Activated CD4-positive, alpha-beta T cell treated with anti-CD3 and anti-CD28 coated beads for 36 hours (primary cell): ENCODE data around the gene C9. TPM values are rescaled to one million over a fixed set of nuclear protein-coding genes. Genes with fewer than 3 reads are reported as not detected.

ENCODE experiments used
- ATAC-seq: fragments of 200-7000 bp; cut with Tn5 transposase; one replicate; pipeline ENCODE4 v1.10.0; 2021; ENCODE audit warnings: mild to moderate bottlenecking, moderate library complexity
- CTCF ChIA-PET: fragments of 350-600 bp; sonication (Branson Sonifier 250); formaldehyde crosslinking; loops from one replicate; lab custom pipeline; 2021; ENCODE audit warnings: antibody characterized with exemption; lab: Charles Lee
- POLR2A ChIA-PET: fragments of 350-600 bp; sonication (Branson Sonifier 250); formaldehyde crosslinking; loops from one replicate; lab custom pipeline; 2021; ENCODE audit warnings: antibody characterized with exemption, inconsistent platforms; lab: Charles Lee
- DNase-seq: peaks from one replicate; pipeline ENCODE4 v3.0.0-alpha.2; 2020
- H3K27ac Mint-ChIP-seq: one replicate; pipeline ENCODE4 v1.8.0; 2021; ENCODE audit warnings: mixed read lengths
- H3K27me3 Mint-ChIP-seq: one replicate; pipeline ENCODE4 v1.8.0; 2021; ENCODE audit warnings: mixed read lengths
- H3K36me3 Mint-ChIP-seq: one replicate; pipeline ENCODE4 v1.8.0; 2021; ENCODE audit warnings: low read depth, mixed read lengths
- H3K4me1 Mint-ChIP-seq: one replicate; pipeline ENCODE4 v1.8.0; 2021; ENCODE audit warnings: mixed read lengths
- H3K4me3 Mint-ChIP-seq: one replicate; pipeline ENCODE4 v1.8.0; 2021; ENCODE audit warnings: mild to moderate bottlenecking, moderate library complexity, mixed read lengths
- H3K9me3 Mint-ChIP-seq: one replicate; pipeline ENCODE4 v1.8.0; 2021; ENCODE audit warnings: low read depth, mixed read lengths
- intact Hi-C, 2 experiments: fragments of 100-400 bp; cut with DNase I in 1 of 2; cut with micrococcal nuclease in 1 of 2; formaldehyde crosslinking; loops; one replicate each; pipeline versions ENCODE4 v1.14.2 to v1.15.1; 2022 to 2024; cut with DNase I, micrococcal nuclease
- total RNA-seq, 2 experiments: library from RNA; stranded (reverse); gene quantifications; one replicate each; pipeline ENCODE4 v1.2.3, GENCODE V29; 2021

Gene C9
- total RNA-seq, 2 experiments from 2014 or later = not detected

DNA sequence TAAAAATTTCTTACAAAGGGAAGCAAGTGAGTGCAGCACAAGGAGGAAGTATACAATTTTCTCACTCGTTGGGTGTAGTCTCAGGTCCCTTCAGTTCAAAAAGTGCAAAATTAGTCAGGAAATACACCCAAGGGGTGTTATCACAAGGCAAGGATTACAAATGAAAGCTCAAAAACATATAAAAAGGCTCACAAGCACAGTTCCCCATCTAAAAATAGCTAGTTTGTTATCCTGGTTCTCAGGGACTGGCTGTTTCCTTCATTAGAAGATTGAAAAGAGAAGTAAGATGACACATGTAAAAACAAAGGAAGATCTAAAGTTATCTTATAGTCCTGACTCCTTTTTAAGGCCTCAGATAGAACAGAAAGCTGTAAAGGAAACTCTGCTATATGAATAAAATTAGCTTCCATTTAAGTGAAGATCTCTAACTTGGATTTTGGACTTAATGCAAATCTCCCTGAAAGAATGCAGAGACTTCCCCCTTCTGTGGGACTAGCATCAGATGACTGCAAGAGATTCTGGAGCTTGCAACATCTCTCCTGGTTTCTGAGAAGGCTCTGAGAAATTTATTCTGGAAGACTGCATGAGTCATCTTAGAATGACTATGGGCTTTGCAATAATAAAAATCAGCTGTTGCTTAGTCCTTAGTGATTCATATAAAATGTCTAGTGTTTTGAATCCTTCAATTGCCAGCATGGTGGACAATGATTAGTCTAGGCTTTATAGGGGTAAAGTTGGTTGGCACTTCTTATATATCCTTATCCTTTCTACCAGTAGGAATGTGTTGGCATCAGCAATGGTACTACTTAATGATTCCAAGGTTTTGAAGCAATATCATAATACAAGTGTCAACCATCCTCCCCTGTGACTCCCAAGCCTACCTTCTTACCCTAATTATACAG, 35.1 kb upstream of the C9 start:
- no peak overlapping the region for H3K4me3 Mint-ChIP-seq

DNA sequence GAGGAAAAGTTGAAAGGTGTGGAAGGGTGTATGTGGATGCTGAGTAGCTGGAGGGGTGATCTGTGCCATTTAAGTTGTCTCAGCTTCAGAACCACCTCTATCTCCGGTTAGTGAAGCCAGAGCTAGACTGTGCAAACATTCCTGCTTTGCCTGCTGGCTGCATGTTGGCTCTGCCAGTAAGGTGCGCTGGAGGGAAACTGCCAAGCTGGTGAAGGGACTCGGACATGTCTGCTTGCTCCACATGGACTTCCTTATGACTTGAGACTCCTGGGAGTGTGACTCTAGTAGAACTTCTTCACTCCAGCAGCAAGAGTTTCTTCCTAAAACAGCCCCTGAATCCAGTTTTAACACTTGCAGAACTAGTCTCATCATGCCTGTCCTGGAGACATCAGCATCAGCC, 32.5 kb upstream of the C9 start:
- POLR2A ChIA-PET = no interaction called here
- intact Hi-C loops = no loop called here
- H3K9me3 Mint-ChIP-seq = no peaks in the 10 kb centered on the region
- H3K27ac Mint-ChIP-seq = no peak overlapping the region
- no peak overlapping the region for H3K4me3 Mint-ChIP-seq
- H3K36me3 Mint-ChIP-seq = no peaks in the 10 kb centered on the region
- ATAC-seq (no peak), DNase-seq (no peak)
- peaks cover 4% of the 10 kb centered on the region for H3K4me1 Mint-ChIP-seq
- CTCF ChIA-PET = interaction anchor here (1.2 to 4.9 kb wide), 3 partner anchors 20 to 151 kb away, joined by 4 to 21 read pairs (median 5); no protein-coding TSS in a partner anchor
- no peaks in the 10 kb centered on the region for H3K27me3 Mint-ChIP-seq

More for the DNA sequence above, 35.1 kb upstream of the C9 start:
- ChIA-PET CTCF (interaction anchor here (0.7 to 1.7 kb wide), 6 partner anchors 23 to 434 kb away, joined by 3 to 6 read pairs (median 4); partner anchors contain the start of gene DAB2), POLR2A (no interaction called here)
- no peak overlapping the region for H3K27ac Mint-ChIP-seq
- no peaks in the 10 kb centered on the region for H3K27me3 Mint-ChIP-seq
- intact Hi-C loops = no loop called here
- no peaks in the 10 kb centered on the region for H3K36me3 Mint-ChIP-seq
- ATAC-seq (peak; percentile 23), DNase-seq (no peak)
- no peaks in the 10 kb centered on the region for H3K9me3 Mint-ChIP-seq
- H3K4me1 Mint-ChIP-seq = peaks cover 4% of the 10 kb centered on the region

DNA sequence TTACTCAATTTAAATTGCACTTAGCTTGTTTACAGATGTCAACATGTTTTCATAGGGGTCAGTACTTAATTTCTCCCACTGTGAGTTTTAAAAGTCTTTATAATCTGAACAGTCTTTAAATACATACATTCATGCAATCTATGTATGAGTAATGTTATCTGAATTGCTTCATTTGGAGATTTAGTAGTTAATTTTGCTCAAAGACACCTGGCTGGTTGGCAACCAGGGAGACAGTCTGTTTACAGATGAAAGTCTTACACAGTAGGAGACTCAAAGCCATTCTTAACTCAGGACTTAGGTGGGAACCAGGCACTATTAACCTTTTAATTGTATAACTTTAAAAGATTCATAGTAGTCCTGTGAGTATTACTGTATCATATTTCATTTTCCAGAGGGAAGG, 31.2 kb upstream of the C9 start:
- POLR2A ChIA-PET = no interaction called here
- CTCF ChIA-PET = interaction anchor here (1.2 to 4.9 kb wide), 3 partner anchors 19 to 152 kb away, joined by 4 to 21 read pairs (median 5); no protein-coding TSS in a partner anchor
- Mint-ChIP-seq H3K9me3 (no peaks in the 10 kb centered on the region), H3K27ac (no peak overlapping the region), H3K27me3 (no peaks in the 10 kb centered on the region), H3K36me3 (no peaks in the 10 kb centered on the region), H3K4me1 (peaks cover 4% of the 10 kb centered on the region), H3K4me3 (no peak overlapping the region)
- intact Hi-C loops = no loop called here
- DNase-seq (no peak), ATAC-seq (no peak)

- Mint-ChIP-seq H3K4me3 (no peak overlapping the region), H3K36me3 (no peaks in the 10 kb centered on the region), H3K4me1 (peaks cover 4% of the 10 kb centered on the region), H3K27me3 (no peaks in the 10 kb centered on the region), H3K9me3 (no peaks in the 10 kb centered on the region), H3K27ac (no peak overlapping the region)
- intact Hi-C loops = no loop called here
- ATAC-seq = no peak
- ChIA-PET POLR2A (no interaction called here), CTCF (interaction anchor here (1.9 to 4.9 kb wide), 2 partner anchors 18 to 153 kb away, joined by 5 to 21 read pairs; no protein-coding TSS in a partner anchor)
- no peak for DNase-seq
Measured at GRCh38 chr5:39394946-39395345, 30.7 kb upstream of the C9 start.

GRCh38 chr5:39390945-39391344, 26.6 kb upstream of the C9 start:
- Mint-ChIP-seq H3K4me3 (no peak overlapping the region), H3K9me3 (no peaks in the 10 kb centered on the region), H3K4me1 (no peaks in the 10 kb centered on the region), H3K27me3 (no peaks in the 10 kb centered on the region), H3K36me3 (no peaks in the 10 kb centered on the region), H3K27ac (no peak overlapping the region)
- intact Hi-C loops = no loop called here
- CTCF ChIA-PET = interaction anchor here (0.7 kb wide), 1 partner anchor 76 kb away, joined by 3 read pairs; no protein-coding TSS in a partner anchor
- POLR2A ChIA-PET = no interaction called here
- no peak for ATAC-seq
- no peak for DNase-seq

DNA sequence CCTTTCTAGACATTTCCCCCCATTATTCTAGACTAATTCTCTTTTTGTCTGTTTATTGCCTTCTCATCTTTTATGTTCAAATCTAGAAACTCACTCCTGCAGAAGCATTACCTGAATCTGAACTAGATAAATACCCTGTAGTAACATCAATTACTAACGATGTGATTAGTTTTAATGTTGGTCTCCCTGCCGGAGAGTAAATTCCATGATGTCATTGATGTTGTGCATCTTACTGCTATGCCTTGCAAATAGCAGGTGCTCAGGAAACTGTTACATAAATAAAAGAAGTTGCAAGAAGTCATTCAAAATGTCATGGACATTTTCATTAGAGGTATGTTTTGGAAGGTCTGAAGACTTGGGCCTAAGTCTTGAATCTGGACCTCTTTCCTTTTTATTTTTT, 23.0 kb upstream of the C9 start:
- no peak overlapping the region for H3K27ac Mint-ChIP-seq
- ChIA-PET CTCF (no interaction called here), POLR2A (no interaction called here)
- H3K9me3 Mint-ChIP-seq = no peaks in the 10 kb centered on the region
- no peak for DNase-seq
- no peak for ATAC-seq
- no peak overlapping the region for H3K4me3 Mint-ChIP-seq
- intact Hi-C loops = no loop called here
- H3K36me3 Mint-ChIP-seq = no peaks in the 10 kb centered on the region
- H3K27me3 Mint-ChIP-seq = peaks cover 2% of the 10 kb centered on the region
- no peaks in the 10 kb centered on the region for H3K4me1 Mint-ChIP-seq

- Mint-ChIP-seq H3K4me1 (no peaks in the 10 kb centered on the region), H3K4me3 (no peak overlapping the region), H3K36me3 (no peaks in the 10 kb centered on the region), H3K27me3 (peaks cover 2% of the 10 kb centered on the region), H3K27ac (no peak overlapping the region), H3K9me3 (no peaks in the 10 kb centered on the region)
- POLR2A ChIA-PET = no interaction called here
- intact Hi-C loops = no loop called here
- CTCF ChIA-PET = interaction anchor here (2.1 kb wide), 1 partner anchor 8 kb away, joined by 10 read pairs; no protein-coding TSS in a partner anchor
- DNase-seq = no peak
- no peak for ATAC-seq
Measured at GRCh38 chr5:39384271-39384670, 20.0 kb upstream of the C9 start.

DNA sequence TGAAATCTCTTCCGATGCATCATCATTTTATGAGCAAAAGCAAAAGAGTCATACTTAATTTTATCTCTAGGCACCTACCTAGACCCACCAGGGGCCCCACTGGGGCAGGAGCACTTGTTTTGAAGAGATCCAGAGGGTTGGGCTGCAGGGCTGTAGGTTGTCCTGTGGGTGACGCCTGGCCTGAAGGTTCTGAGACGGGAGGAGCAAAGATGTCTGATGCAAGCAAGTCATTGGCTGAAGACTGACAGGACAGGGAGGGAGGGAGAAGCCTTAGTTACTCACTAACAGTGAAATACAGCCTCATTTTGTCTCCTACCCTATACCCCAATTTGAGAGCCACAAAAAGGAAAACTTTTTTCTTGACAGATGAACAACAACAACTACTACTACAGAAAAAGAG, 17.1 kb upstream of the C9 start:
- POLR2A ChIA-PET = no interaction called here
- no peak for DNase-seq
- H3K27ac Mint-ChIP-seq = no peak overlapping the region
- CTCF ChIA-PET = interaction anchor here (1.3 kb wide), 2 partner anchors 166 to 191 kb away, joined by 3 to 4 read pairs; no protein-coding TSS in a partner anchor
- peaks cover 2% of the 10 kb centered on the region for H3K27me3 Mint-ChIP-seq
- intact Hi-C loops = no loop called here
- H3K36me3 Mint-ChIP-seq = no peaks in the 10 kb centered on the region
- H3K4me1 Mint-ChIP-seq = no peaks in the 10 kb centered on the region
- no peak overlapping the region for H3K4me3 Mint-ChIP-seq
- no peaks in the 10 kb centered on the region for H3K9me3 Mint-ChIP-seq
- ATAC-seq = no peak

DNA sequence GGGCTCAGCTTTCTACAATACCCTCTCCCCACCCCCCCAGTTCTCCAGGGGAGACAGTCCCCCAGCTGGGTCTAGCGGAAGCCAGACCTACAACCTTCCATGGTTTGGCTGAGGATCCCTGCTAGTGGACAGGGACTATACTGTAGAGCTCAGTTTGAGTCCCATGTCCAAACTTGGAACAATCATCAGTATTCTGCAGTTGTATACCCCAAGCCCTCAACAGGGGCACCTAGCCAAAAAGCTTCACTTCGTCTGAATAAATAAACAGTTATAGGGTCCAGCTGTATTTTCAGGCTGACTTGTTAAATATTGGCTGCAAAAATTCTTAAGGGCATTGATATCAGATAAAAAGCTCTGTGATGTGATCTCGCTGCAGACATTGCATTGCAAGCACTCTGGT, 15.4 kb upstream of the C9 start:
- Mint-ChIP-seq H3K4me3 (no peak overlapping the region), H3K9me3 (no peaks in the 10 kb centered on the region), H3K27ac (no peak overlapping the region), H3K27me3 (peaks cover 2% of the 10 kb centered on the region), H3K4me1 (no peaks in the 10 kb centered on the region), H3K36me3 (no peaks in the 10 kb centered on the region)
- intact Hi-C loops = loop anchor here in 1 of 2 experiments (10.0 kb wide), 1 partner anchor 235 kb away; no protein-coding TSS in a partner anchor
- POLR2A ChIA-PET = no interaction called here
- CTCF ChIA-PET = interaction anchor here (0.8 to 2.9 kb wide), 3 partner anchors 45 to 168 kb away, joined by 3 to 14 read pairs (median 4); partner anchors contain the start of gene DAB2
- no peak for ATAC-seq
- DNase-seq = no peak

DNA sequence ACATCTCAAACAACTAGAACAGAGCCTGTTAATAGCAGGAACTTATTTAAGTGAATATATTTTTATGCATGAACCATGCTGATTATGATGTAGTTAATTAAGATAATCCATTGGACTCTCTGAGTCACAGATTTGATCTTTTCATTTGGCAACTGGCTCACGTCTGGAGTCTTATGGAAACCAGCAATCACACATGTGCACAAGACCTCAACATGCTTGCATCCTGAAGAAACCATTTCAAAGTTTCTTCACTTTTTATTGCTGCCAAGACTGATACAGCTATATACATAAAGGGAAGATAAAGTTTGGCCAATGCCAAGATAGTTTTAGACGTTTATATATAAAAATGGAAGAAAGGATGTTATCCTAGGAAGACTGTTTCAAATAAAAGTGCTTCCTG, 13.3 kb upstream of the C9 start:
- no peaks in the 10 kb centered on the region for H3K4me1 Mint-ChIP-seq
- H3K27me3 Mint-ChIP-seq = peaks cover 2% of the 10 kb centered on the region
- H3K9me3 Mint-ChIP-seq = no peaks in the 10 kb centered on the region
- no peak overlapping the region for H3K27ac Mint-ChIP-seq
- no peak overlapping the region for H3K4me3 Mint-ChIP-seq
- H3K36me3 Mint-ChIP-seq = no peaks in the 10 kb centered on the region
- intact Hi-C loops = loop anchor here in 1 of 2 experiments (10.0 kb wide), 1 partner anchor 233 kb away; no protein-coding TSS in a partner anchor
- ChIA-PET CTCF (interaction anchor here (1.1 to 3.2 kb wide), 6 partner anchors 15 to 337 kb away, joined by 3 to 48 read pairs (median 15); no protein-coding TSS in a partner anchor), POLR2A (no interaction called here)
- DNase-seq (no peak), ATAC-seq (no peak)

DNA sequence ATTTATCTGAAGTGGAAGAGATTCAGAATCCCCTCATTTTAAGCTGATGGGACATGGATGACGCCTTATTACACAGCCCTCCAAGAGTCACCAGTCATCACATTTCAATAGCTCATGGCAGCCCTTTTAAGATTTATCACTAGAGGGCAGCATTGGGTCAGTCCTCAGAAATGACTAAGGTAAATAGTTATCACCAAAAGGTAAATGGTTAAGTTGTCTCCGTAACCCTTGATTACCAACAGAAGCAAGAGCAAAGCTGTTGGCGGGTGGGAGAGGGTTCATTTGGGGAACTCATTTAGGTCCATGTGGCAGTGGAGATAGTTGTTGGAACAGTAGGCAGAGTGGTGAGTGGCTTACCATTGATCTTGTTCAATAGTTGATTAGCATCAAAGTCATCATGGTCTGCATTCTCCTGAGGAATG, 12.0 kb upstream of the C9 start:
- no peak overlapping the region for H3K4me3 Mint-ChIP-seq
- H3K27me3 Mint-ChIP-seq = peaks cover 2% of the 10 kb centered on the region
- DNase-seq = peak; percentile 51
- ChIA-PET CTCF (interaction anchor here (0.5 to 3.2 kb wide), 52 partner anchors 9 to 455 kb away, joined by 3 to 48 read pairs (median 4); partner anchors contain the start of genes C9, DAB2 and FYB1), POLR2A (no interaction called here)
- no peaks in the 10 kb centered on the region for H3K36me3 Mint-ChIP-seq
- intact Hi-C loops = loop anchor here (1.0 to 10.0 kb wide), 3 partner anchors 171 to 232 kb away; no protein-coding TSS in a partner anchor
- no peaks in the 10 kb centered on the region for H3K9me3 Mint-ChIP-seq
- H3K27ac Mint-ChIP-seq = no peak overlapping the region
- ATAC-seq = peak; percentile 60
- no peaks in the 10 kb centered on the region for H3K4me1 Mint-ChIP-seq
